ENCODE measurements around the gene CLDN14. TPM values are rescaled to one million over a fixed set of nuclear protein-coding genes. Genes with fewer than 3 reads are reported as not detected.

CLDN14 gene
- total RNA-seq, 4 donors from 2014 or later, result not detected

- DNase-seq (ENCODE audit: extremely low spot score), result no peak
- Histone ChIP-seq H3K36me3 (no peaks in the 10 kb centered on the region), H3K27me3 (peaks cover 0 to 52% (median 0%) of the 10 kb centered on the region in 4 donors), H3K9me3 (no peaks in the 10 kb centered on the region), H3K27ac (replicated peaks in 1 of 4) (no peak overlapping the region), H3K4me3 (no peak overlapping the region), H3K4me1 (peaks cover 0 to 7% (median 0%) of the 10 kb centered on the region in 4 donors)
- intact Hi-C loops (cut with DNase I), result no loop called here
- 96% methylated on average over 34 of the region's 34 CpGs for WGBS
- TF ChIP-seq EP300 (IDR thresholded peaks at IDR 0.05) (no peak), POLR2A (IDR thresholded peaks at IDR 0.05; ENCODE audit: low read depth) (no peak), CTCF (IDR thresholded peaks at IDR 0.05) (no peak), POLR2AphosphoS5 (IDR thresholded peaks at IDR 0.05) (no peak)
Observed at GRCh38 chr21:36461277-36461917, 18.5 kb downstream of the CLDN14 start.

GRCh38 chr21:36460866-36461265 is 19.1 kb downstream of the CLDN14 start:
- no peak overlapping the region for H3K27ac ChIP-seq (replicated peaks in 1 of 4)
- no peaks in the 10 kb centered on the region for H3K9me3 ChIP-seq
- H3K4me1 ChIP-seq, result peaks cover 0 to 7% (median 0%) of the 10 kb centered on the region in 4 donors
- intact Hi-C loops (cut with DNase I), result no loop called here
- DNase-seq (ENCODE audit: extremely low spot score), result no peak
- WGBS, result 87% methylated on average over 16 of the region's 16 CpGs
- H3K4me3 ChIP-seq, result no peak overlapping the region
- peaks cover 0 to 52% (median 0%) of the 10 kb centered on the region in 4 donors for H3K27me3 ChIP-seq
- TF ChIP-seq POLR2A (IDR thresholded peaks at IDR 0.05; ENCODE audit: low read depth) (no peak), POLR2AphosphoS5 (IDR thresholded peaks at IDR 0.05) (no peak), EP300 (IDR thresholded peaks at IDR 0.05) (no peak), CTCF (IDR thresholded peaks at IDR 0.05) (no peak)
- no peaks in the 10 kb centered on the region for H3K36me3 ChIP-seq

GRCh38 chr21:36459098-36459497 is 20.8 kb downstream of the CLDN14 start:
- 94% methylated on average over 3 of the region's 6 CpGs for WGBS
- Histone ChIP-seq H3K27ac (replicated peaks in 1 of 4) (no peak overlapping the region), H3K4me1 (peaks cover 0 to 2% (median 0%) of the 10 kb centered on the region in 4 donors), H3K27me3 (peaks cover 0 to 34% (median 0%) of the 10 kb centered on the region in 4 donors), H3K36me3 (no peaks in the 10 kb centered on the region), H3K4me3 (no peak overlapping the region), H3K9me3 (no peaks in the 10 kb centered on the region)
- intact Hi-C loops (cut with DNase I), result no loop called here
- no peak for TF ChIP-seq POLR2AphosphoS5 (IDR thresholded peaks at IDR 0.05)
- no peak for TF ChIP-seq CTCF (IDR thresholded peaks at IDR 0.05)
- TF ChIP-seq POLR2A (IDR thresholded peaks at IDR 0.05; ENCODE audit: low read depth), result no peak
- no peak for TF ChIP-seq EP300 (IDR thresholded peaks at IDR 0.05)
- DNase-seq (ENCODE audit: extremely low spot score), result no peak

- Histone ChIP-seq H3K4me3 (no peak overlapping the region), H3K27me3 (peaks cover 0 to 13% (median 0%) of the 10 kb centered on the region in 4 donors), H3K9me3 (no peaks in the 10 kb centered on the region), H3K27ac (replicated peaks in 1 of 4) (no peak overlapping the region), H3K36me3 (no peaks in the 10 kb centered on the region), H3K4me1 (peaks cover 0 to 5% (median 0%) of the 10 kb centered on the region in 4 donors)
- intact Hi-C loops (cut with DNase I), result no loop called here
- 74% methylated on average over 7 of the region's 7 CpGs for WGBS
- DNase-seq (ENCODE audit: extremely low spot score), result no peak
- TF ChIP-seq POLR2A (IDR thresholded peaks at IDR 0.05; ENCODE audit: low read depth) (no peak), POLR2AphosphoS5 (IDR thresholded peaks at IDR 0.05) (no peak), CTCF (IDR thresholded peaks at IDR 0.05) (no peak), EP300 (IDR thresholded peaks at IDR 0.05) (no peak)
Observed at GRCh38 chr21:36456729-36457414, 23.1 kb downstream of the CLDN14 start.

Measured in esophagus muscularis mucosa (tissue), 4 donors.